Activated CD8-positive, alpha-beta memory T cell treated with anti-CD3 and anti-CD28 coated beads, Interleukin-2, amount 50 U/mL, for 24 hours (primary cell): Measurements from ENCODE around the gene CCDC184.

Experiments
- DNase-seq: peaks from one replicate; pipeline ENCODE4 v3.0.0-alpha.2; 2020; ENCODE audit errors: extremely low read depth

CCDC184 gene

DNA sequence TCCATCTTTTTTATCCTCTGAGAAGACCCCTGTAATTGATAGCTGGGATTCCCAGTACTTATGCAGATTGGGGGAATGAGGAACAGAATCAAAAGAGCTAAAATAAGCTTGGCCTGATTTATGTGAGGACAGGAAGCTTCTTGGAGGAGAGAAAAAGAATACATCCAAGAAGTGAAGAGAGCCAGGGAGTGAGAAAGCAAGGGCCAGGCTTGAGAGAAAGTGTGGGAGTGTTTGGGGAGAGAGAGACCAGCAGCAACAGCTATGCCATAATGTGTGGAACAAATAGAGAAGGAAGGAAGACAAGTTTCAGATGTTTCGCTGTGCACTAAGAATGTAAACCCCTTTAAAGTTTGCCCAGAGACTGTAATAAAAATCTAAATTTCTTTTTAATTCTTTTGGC, 4.0 kb upstream of the CCDC184 start:
- no peak for DNase-seq

GRCh38 chr12:48180424-48180823, 3.0 kb upstream of the CCDC184 start:
- DNase-seq, result no peak

DNA sequence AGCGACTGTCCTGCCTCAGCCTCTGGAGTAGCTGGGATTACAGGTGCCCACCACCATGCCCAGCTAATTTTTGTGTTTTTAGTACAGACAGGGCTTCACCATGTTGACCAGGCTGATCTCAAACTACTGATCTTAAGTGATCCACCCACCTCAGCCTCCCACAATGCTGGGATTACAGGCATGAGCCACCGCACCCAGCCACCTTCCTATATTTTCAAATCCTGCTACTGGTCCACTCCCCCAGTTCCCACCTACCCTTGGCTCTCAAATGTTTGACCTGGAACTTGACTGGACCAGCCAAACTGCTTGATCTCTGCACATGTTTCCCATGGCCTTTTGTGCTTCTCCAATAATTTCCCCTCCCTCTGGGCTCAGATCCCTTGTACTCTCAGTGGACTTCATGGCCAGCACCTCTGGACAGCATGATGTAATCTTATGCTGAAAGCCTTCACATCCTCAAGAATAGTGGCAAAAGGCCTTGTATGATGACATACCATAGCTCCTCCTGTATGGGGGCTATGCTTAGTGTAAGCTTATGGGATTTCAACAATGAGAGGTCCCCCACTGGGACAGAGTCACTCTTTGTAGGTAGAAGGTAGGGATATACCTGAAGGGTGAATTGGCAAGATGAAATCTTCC, 2.5 kb upstream of the CCDC184 start:
- no peak for DNase-seq

DNA sequence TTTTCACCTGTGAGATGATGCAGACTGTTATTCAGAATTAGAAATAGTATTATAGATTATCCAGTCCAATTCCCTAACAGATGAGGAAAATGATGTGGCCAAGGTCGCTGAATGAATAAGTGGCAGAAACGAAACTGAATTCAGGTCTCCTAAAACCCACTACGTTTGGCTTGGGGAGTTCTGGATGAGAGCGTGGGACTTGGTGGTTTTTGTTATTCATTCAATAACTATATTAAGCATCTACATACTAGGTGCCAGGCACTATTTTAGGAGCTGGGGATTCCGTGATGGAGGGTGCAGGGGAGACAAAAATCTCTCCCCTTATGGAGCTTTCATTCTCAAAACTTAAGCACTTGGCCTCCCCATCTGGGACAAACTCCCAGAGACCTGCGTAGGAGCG, 813 bp upstream of the CCDC184 start:
- no peak for DNase-seq

GRCh38 chr12:48183876-48184548, 568 bp downstream of the CCDC184 start:
- DNase-seq, result no peak

- DNase-seq, result no peak
Measured at GRCh38 chr12:48184549-48184922, 1.1 kb downstream of the CCDC184 start.

GRCh38 chr12:48185181-48185919, 1.9 kb downstream of the CCDC184 start:
- DNase-seq, result no peak

DNA sequence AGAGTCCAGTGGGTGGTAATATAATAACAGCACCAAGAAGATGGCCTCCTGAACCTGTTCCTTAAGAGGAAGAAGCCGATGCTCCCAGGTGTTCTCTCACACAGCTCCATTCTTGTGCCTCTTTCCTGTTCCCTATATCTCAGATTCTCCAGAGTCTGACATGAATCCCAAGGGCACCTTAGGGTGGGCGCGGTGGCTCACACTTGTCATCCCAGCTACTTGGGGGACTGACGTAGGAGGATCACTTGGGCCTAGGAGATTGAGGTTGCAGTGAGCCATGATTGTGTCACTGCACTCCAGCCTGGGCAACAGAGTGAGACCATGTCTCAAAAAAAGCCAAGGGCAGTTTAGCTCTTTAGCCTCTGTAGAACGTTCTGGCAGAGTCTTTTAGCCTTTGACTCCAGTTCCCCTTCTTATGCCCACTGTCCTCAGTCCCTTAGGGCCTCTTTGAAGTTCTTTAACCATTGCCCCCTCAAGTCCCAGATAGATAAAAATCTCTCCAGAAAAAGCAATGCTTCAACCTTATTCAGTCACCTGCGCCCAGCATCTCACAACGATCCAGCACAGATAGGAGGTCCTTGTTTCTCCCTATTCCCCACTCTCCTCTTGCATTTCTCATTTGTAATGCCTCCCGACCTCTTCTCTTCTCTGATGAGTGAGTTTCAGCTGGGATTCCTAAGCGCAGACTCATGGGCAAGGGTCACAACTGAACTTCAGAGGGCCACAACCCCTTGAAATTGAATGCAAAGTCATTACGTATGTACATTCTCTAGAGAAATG, 4.7 kb downstream of the CCDC184 start:
- DNase-seq, result no peak

GRCh38 chr12:48189331-48190125, 6.1 kb downstream of the CCDC184 start:
- DNase-seq, result peak; percentile 38

DNA sequence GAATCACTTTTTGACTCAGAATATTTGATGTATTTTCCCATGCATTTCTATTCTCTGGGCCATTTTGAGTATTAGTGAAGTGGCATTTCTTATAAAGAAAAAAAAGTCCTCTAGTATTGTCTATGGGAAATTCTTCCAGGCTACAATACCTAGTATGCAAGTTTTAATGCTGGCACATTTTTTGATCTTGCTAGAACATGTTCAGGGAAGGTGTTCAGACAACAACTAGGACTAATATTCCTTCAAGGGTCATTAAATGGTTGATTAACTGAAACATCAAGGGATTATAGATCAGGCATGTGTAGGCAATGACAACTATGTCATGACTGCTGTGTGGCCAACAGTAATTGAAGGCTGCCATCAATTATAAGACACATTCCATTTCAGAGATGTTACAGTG, 7.7 kb downstream of the CCDC184 start:
- no peak for DNase-seq

DNA sequence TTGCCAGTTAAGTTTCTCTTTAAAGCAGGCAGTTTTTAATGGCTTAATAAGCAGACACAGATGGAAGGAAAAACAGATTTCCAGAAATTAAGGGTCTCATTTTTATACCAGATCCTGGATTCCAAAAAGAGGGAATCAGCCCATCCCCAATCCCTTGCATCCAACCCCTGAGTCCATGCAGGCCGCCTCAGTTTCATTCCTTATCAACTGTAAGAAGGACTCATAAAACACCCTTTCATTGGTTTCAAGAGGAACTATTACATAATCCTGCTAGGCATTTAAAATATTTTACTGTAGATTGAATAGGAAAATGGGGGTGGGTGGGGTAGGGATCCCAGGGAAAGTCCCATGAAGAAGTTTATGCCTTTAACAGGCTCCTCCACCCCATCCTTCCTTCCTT, 9.4 kb downstream of the CCDC184 start:
- no peak for DNase-seq

GRCh38 chr12:48193623-48194022, 10.2 kb downstream of the CCDC184 start:
- DNase-seq, result no peak

DNA sequence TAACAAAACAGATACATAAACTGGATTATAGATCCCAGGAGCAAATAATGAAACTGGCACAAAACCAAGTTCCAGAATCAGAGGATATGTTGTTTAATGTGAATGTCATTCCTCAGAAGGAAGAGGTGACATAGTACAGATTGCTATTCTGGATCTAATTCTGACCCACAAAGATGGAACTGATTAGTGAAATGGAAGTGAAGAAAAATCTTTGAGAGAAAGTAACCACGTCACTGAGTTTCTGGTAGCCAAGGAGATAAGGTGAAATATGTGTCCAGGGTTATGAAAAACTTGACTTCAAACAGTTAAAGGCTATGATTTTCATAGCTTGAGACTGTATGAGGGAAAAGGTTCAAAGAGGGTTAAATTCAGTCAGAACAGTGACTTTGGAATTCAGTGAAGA, 11.4 kb downstream of the CCDC184 start:
- DNase-seq, result no peak

- no peak for DNase-seq
Measured at GRCh38 chr12:48197549-48197970, 14.1 kb downstream of the CCDC184 start.

DNA sequence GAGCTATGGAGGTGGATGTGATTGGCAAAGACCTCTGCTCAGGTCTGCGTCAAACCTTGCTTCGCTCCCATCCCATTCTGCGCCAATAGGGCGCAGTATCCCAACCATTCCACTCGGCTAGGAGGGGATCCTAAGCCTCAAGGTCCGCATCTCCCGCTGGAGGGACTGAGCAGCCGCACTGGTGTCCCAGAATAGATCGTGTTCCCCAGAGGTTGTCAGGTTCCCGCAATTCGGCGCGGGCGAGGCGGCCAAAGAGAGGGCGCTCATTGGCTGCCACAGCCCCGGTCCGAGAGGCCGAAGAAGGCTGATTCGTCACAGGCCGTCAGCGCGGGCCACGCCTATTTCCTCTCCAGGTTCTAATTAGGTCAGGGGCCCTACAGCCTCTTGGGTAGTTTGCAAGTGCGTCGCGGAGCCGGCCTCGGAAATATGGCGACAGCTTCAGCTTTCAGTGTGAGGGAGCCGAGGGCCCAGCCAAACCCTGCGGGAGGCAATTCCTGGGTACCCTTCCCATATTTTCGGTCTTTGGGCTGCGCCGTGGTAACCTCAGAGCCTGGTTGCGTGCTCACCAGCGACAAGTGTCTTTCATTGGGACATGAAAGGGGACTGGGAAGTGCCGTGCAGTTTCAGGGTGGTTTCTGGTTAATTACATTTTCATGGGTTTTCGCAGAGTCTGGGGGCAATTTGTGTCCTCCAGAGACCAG, 14.7 kb downstream of the CCDC184 start:
- peak; percentile 84 for DNase-seq

- DNase-seq, result no peak
Measured at GRCh38 chr12:48198672-48198971, 15.2 kb downstream of the CCDC184 start.

DNA sequence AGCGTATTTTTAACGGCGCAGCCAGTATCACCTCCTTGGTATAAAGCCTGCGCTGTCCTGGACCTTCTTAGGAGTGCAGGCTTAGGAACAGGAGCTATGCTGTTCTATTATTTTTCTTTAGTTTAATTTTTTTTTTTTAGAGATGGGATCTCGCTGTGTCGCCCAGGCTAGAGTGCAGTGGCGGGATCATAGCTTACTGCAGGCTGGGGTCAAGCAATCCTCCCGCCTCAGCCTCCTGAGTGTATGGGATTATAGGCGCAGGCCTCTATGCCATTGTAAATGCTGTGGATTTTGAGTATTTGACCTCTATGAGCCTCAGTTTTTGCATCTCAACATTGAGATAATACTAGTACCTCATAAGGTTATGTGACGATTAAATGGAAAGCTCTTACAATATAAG, 15.5 kb downstream of the CCDC184 start:
- no peak for DNase-seq

- DNase-seq, result no peak
Measured at GRCh38 chr12:48199774-48200221, 16.4 kb downstream of the CCDC184 start.

DNA sequence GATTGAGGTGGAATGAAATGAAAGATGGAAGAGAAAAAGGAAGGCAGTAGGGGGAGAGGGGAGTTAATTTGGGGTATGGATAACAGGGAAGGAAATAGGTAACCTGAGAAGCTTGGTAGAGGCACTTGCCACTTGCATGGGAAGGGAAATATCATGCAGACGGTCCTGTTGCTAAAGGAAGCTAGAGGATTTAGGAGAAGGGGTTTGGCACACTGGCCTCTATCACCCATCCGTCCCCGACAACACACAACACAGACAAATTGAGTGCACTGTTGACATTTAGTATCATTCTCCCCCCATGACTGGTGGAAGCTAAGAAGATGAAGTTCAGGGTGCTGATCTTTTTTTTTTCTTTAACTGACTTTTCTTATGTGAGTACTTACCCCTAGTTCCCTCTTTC, 17.6 kb downstream of the CCDC184 start:
- no peak for DNase-seq

DNA sequence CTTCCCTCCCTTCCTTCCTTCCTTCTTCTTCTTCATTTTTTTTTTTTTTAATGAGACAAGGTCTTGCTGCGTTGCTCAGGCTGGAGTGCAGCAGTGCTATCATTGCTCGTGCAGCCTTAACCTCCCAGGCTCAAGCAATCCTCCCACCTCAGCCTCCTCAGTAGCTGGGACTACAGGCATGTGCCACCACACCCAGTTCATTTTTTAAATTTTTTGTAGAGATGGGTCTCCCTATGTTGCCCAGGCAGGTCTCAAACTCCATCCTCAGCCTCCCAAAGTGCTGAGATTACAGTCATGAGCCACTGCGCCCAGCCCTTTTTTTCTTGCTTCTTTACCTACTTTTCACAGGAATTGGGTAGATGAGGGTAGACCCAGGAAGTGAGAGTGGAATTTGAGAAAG, 18.1 kb downstream of the CCDC184 start:
- no peak for DNase-seq

- DNase-seq, result no peak
Measured at GRCh38 chr12:48202766-48203165, 19.3 kb downstream of the CCDC184 start.
